Superior temporal gyrus (tissue), 1 donor: ENCODE data around the gene OR5J2.
"Not testable (repeated sequence)": the region's sequence is repeated elsewhere in the genome, so short reads cannot be mapped to it uniquely, and the experiment has no call there.

Experiments
- DNase-seq: peaks from one replicate; pipeline ENCODE4 v3.0.0-alpha.2; 2016; ENCODE audit errors: extremely low spot score

The OR5J2 gene

DNA sequence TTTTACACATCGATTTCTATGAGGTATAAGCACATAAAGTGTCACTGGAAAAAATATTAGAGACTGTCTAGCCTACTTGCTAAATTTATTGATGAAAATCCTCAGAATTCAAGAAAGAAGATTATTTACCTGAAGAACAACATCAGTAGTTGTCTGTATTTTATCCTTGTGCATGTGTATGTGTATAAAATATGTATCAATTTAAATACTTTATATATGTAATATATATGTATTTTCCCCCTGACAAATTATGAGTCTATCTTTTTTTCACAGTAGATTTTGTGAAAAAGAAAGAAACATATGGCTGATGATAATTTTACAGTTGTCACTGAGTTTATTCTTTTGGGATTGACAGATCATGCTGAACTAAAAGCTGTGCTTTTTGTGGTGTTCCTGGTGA lies at the start of gene OR5J2:
TSS of gene OR5J2 (plus strand) at position 301 of the 400 bp plus-strand sequence. CDS start at position 301, 0 bp downstream.
- no peak for DNase-seq

DNA sequence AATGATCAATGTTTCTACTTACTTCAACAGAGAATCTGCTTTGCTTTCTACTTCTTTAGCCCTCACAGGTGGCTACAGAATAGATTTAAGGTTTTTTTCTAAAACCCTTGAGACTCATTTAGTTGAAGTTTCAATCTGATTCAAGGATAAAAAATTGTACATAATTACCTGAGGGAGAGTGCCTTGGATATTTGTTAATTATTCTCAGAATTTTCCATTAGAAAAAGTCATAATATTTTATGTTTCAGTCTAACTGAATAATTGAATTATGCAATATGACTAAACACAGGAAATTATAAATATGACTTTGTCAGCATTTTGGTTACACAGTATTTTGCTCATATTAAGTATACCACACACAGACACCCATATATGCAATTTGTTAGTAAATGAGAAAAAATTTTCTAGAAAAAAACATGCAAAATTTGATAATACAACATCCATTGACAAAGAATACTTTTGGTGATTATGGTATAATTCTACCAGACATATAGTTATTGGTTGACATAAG lies 36.2 kb upstream of the OR5J2 start, which contains the start of gene OR8J3:
TSS of gene OR8J3 (minus strand) at position 51 of the 511 bp plus-strand sequence. CDS start 2,483 bp downstream, outside the sequence.
- no peak for DNase-seq

DNA sequence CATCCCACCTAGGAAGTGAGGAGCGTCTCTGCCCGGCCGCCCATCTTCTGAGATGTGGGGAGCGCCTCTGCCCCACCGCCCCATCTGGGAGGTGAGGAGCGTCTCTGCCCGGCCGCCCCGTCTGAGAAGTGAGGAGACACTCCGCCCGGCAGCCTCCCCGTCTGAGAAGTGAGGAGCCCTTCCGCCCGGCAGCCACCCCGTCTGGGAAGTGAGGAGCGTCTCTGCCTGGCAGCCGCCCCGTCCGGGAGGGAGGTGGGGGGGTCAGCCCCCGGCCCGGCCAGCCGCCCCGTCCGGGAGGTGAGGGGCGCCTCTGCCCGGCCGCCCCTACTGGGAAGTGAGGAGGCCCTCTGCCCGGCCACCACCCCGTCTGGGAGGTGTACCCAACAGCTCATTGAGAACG lies 32.7 kb upstream of the OR5J2 start:
- DNase-seq, result not testable (repeated sequence)

DNA sequence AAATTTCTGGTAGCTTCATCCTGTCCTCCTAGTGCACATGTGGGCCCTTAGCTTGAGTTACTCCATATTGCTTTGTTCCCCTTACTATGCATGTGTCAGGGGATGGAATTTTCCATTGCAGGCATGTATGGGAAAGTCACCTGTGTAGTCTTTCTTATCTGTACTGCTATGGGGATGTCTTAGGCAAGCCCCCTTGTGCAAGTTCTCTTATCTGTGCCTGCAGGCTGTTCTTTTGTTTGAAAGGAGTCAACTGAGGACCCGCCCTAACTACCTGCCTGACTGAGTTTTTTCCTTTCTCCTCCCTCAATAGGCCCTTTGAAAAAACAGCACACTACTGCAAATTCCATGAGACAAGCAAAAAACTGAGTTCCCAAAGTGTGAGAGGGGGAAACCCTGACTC lies 25.0 kb upstream of the OR5J2 start:
- DNase-seq, result no peak

DNA sequence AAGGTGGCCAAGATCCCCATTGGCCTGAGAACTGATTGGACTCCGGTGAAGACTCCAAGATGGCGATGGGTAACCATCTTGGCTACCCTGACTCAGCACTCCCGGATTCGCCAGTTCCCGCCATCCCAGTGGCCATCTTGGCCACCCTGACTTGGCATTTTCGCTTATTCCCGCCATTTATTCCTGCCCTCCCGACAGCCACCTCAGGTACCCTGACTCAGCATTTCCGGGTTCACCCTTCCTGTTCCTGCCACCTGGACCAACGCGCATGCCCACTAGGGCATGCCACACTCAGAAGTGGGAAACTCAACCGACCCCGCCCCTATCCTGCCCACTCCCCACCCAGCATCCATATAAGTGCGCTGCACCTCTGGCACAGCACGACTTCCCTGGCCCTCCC lies 24.1 kb upstream of the OR5J2 start:
- no peak for DNase-seq

DNA sequence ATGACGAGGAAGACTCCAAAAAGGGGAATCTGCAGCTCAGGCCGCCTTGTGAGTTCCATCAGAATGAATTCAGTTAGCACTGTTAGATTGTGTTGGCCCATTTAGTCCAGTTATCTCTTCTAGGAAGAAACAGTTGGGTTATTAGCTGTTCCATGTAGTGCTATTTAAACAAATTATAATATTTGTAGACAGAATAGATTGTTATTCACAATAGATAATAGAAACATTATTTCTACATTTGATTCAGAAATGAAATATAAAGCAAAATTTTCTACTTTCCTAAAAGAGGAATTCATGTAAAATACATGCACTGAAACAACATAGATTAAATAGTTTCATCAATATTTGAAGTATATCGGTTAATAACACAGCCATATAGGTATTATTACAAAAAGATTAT lies 16.2 kb upstream of the OR5J2 start, which contains the start of gene OR8K5:
TSS of gene OR8K5 (minus strand) at position 101 of the 400 bp plus-strand sequence. CDS start at position 101, 0 bp downstream.
- no peak for DNase-seq

DNA sequence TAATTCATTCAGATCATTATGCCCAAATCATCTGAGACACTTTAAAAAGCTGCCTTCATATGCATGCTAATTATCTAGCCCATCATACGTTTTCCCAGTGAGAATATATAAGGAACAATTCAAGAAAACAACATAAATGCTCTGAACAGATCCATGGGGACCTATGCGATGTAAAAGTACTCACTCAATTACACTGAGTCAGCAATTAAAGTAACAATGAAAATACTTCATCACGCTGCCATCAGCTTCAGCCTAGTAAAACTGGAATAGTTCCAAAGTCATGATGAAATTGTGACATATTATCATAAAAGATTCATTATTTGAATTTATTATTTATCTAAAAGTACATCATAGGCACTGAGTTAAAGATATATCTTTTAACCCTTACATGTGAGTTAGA lies 12.6 kb upstream of the OR5J2 start:
- DNase-seq, result no peak

DNA sequence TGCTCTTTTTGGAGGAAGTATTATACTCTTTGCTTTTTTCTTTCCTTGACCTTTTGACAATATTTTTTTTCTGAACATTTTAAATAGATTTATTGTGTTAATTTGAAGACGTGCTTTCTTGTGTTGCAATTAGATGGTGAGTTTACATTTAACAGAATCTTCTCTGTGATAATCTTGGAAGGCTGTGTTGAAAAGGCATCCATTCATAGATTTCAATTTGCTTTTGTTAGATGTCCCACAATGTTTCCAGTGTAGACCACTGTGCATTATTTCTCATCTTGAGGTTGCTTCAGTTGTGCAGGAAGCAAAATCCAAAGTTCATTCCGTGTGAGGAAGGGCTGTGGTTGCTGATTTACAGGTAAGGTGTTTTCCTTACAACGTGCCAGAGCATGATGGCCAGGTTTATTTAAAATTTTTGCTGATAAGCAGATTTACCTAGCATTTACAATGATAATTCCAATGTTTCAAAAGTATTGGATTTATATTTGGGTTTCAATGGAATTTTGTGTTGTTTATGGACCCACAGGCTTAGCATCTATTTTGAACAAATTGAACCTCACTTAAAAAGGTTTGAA lies 4.1 kb upstream of the OR5J2 start:
- no peak for DNase-seq

DNA sequence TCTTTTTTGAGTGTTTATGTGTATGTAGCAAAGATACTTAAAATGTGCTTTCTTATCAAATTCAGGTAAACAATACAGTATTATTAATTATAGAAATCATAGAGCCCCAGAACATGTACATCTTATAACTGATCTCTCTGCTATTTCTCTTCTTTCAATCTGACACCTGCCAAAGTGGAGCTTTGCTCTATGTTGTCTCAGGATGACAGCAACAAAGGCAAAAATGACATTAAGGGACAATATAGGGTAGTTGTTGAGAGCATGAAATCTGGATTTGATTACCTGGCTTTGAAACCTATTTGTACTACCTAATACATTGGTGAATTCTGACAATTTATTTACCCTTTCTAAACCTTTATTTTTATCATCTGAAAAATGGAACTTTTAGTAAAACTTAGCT lies 7.0 kb downstream of the OR5J2 start:
- no peak for DNase-seq

DNA sequence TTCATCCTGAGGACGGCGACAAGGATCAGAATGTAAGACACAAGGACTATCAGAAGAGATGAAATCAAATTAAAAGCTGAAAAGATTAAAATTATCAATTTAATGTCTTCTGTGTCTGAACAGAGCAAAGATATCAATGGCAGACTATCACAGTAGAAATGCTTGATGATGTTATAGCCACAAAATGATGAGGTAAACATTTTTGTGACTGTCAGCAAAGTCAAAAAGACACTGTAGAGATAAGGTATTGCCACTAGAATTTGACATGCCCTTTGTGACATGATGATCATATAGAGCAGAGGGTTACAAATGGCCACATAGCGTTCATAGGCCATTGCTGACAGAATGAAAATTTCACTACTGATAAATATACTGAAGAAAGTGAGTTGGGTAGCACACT lies 12.2 kb downstream of the OR5J2 start:
- DNase-seq, result no peak

DNA sequence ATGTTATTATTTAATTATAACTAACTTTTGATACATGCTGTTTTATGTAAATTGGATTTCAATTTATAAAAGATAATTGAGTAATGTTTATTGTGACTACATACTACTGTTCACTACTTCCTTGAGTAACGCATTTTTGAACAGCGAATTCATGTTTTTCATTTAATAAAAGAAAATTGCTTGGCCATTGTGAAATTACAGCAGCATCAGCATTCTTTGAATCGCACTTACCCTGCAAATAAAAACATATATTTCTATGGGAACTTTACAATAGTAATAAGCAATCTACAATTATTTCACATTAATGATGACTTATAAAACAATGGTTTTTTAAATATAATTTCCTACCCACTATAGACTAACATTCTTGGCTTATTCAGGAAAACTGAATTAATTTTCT lies 20.3 kb downstream of the OR5J2 start:
- no peak for DNase-seq

DNA sequence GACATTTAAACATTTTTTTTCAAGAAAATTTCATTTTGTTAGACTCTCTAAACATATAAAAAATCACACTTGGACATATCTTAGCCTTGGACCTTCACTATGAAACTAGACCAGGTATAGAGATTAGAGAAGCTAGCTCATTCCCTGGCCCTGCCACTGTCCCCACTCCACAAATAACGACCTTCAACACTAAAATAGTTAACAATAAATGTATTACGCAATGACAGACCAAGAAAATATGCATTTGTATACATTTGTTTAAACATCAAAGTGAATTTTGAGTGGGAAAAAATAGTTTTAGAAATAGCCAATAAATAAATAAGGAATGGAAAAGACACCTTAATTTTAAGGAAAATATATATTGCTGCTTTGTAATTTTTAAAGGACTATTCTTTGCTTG lies 20.9 kb downstream of the OR5J2 start:
- DNase-seq, result no peak

DNA sequence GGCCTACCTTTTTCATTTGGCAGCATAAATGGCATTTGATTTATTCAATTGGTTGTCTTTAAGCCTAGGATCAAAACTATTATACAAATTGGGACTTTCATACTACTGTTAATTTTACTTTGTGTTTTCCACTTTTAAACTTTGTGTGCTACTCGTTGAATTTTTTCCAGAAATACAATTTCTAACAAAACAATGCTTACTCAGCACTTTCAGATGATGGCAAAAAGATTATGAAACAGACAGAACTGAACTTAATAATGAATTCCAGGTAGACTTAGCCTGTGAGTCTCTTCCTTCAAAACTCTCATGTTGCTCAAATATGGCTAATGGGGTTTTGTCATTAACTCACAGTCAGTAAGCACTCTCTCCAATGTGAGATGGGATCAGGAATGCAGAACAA lies 31.4 kb downstream of the OR5J2 start:
- DNase-seq, result no peak

DNA sequence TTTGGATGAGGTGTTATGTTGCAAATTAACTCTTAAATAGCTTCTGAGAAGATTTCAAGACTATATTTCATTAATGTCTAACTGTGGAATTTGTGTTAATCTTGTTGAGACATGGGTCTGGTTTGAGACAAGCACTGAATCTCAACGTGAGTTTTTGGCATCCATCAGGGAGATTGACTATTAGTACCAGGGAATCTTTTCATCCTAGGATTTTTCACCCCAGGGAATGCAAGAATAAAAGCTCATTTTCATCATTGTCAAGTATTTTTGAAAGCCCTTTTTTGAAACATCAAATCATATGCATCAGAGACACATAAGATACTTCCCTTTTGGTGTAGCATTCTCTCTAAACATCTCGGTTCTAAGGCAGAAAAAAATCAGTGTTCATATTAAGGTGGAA lies 38.1 kb downstream of the OR5J2 start:
- no peak for DNase-seq

DNA sequence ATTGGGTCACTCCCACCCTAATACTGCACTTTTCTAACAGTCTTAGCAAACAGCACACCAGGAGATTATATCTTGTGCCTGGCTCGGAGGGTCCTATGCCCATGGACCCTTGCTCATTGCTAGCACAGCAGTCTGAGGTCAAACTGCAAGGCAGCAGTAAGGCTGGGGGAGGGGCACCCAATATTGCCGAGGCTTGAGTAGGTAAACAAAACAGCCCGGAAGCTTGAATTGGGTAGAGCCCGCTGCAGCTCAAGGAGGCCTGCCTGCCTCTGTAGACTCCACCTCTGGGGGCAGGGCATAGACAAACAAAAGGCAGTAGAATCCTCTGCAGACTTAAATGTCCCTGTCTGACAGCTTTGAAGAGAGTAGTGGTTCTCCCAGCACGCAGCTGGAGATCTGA lies 43.3 kb downstream of the OR5J2 start:
- DNase-seq, result not testable (repeated sequence)
